Parathyroid adenoma (tissue), 2 donors: Measurements from ENCODE around the gene MAD2L1.

Experiments used
- H2AFZ ChIP-seq: fragments of 300-600 bp; sonication (generic); one replicate; pipeline ENCODE4 v1.7.0; 2017; ENCODE audit warnings: antibody characterized with exemption, mild to moderate bottlenecking
- H3K27ac ChIP-seq: fragments of 300-600 bp; sonication (generic); one replicate; pipeline ENCODE4 v1.7.0; 2017
- H3K27me3 ChIP-seq: fragments of 300-600 bp; sonication (generic); one replicate; pipeline ENCODE4 v1.7.0; 2017; ENCODE audit warnings: low read length; ENCODE audit not compliant: control insufficient read depth, insufficient read depth
- H3K36me3 ChIP-seq: fragments of 300-600 bp; sonication (generic); one replicate; pipeline ENCODE4 v1.7.0; 2017; ENCODE audit warnings: low read length; ENCODE audit not compliant: control insufficient read depth, insufficient read depth
- H3K4me1 ChIP-seq: fragments of 300-600 bp; sonication (generic); one replicate; pipeline ENCODE4 v1.7.0; 2017; ENCODE audit warnings: control low read depth
- H3K4me2 ChIP-seq: fragments of 300-600 bp; sonication (generic); one replicate; pipeline ENCODE4 v1.7.0; 2017; ENCODE audit warnings: low read length
- H3K4me3 ChIP-seq: fragments of 300-600 bp; sonication (generic); one replicate; pipeline ENCODE4 v1.7.0; 2017; ENCODE audit warnings: low read depth, low read length
- H3K79me2 ChIP-seq: fragments of 300-600 bp; sonication (generic); one replicate; pipeline ENCODE4 v1.7.0; 2017; ENCODE audit warnings: control low read depth
- H3K9ac ChIP-seq: fragments of 300-600 bp; sonication (generic); one replicate; pipeline ENCODE4 v1.7.0; 2017; ENCODE audit warnings: mild to moderate bottlenecking
- H3K9me3 ChIP-seq: fragments of 300-600 bp; sonication (generic); one replicate; pipeline ENCODE4 v1.7.0; 2017; ENCODE audit warnings: low read length; ENCODE audit not compliant: control insufficient read depth
- CTCF ChIP-seq: fragments of 300-600 bp; sonication (generic); IDR thresholded peaks from one replicate; pipeline ENCODE4 v1.7.0; 2017; ENCODE audit warnings: antibody characterized with exemption, mild to moderate bottlenecking
- donor health status: primary hyperparathyroidism.

MAD2L1 gene

GRCh38 chr4:120083152-120083551 lies 16.5 kb upstream of the MAD2L1 start:
- no peak for TF ChIP-seq CTCF
- no peaks in the 10 kb centered on the region for H3K36me3 ChIP-seq
- no peak overlapping the region for H3K9ac ChIP-seq
- no peaks in the 10 kb centered on the region for H3K27me3 ChIP-seq
- no peaks in the 10 kb centered on the region for H3K9me3 ChIP-seq
- H2AFZ ChIP-seq, result no peak overlapping the region
- H3K4me1 ChIP-seq, result no peaks in the 10 kb centered on the region
- H3K4me2 ChIP-seq, result no peak overlapping the region
- H3K79me2 ChIP-seq, result no peaks in the 10 kb centered on the region
- no peak overlapping the region for H3K4me3 ChIP-seq
- H3K27ac ChIP-seq, result no peak overlapping the region

- H3K79me2 ChIP-seq, result no peaks in the 10 kb centered on the region
- H3K9ac ChIP-seq, result no peak overlapping the region
- H3K4me3 ChIP-seq, result no peak overlapping the region
- no peak overlapping the region for H3K27ac ChIP-seq
- no peak overlapping the region for H2AFZ ChIP-seq
- no peaks in the 10 kb centered on the region for H3K36me3 ChIP-seq
- H3K4me1 ChIP-seq, result no peaks in the 10 kb centered on the region
- TF ChIP-seq CTCF, result no peak
- H3K9me3 ChIP-seq, result no peaks in the 10 kb centered on the region
- H3K27me3 ChIP-seq, result no peaks in the 10 kb centered on the region
- no peak overlapping the region for H3K4me2 ChIP-seq
Observed at GRCh38 chr4:120082251-120082650, 15.6 kb upstream of the MAD2L1 start.

- H3K27me3 ChIP-seq, result no peaks in the 10 kb centered on the region
- no peaks in the 10 kb centered on the region for H3K36me3 ChIP-seq
- no peak overlapping the region for H3K9ac ChIP-seq
- no peak overlapping the region for H3K4me2 ChIP-seq
- no peaks in the 10 kb centered on the region for H3K9me3 ChIP-seq
- H3K4me1 ChIP-seq, result no peaks in the 10 kb centered on the region
- TF ChIP-seq CTCF, result no peak
- no peaks in the 10 kb centered on the region for H3K79me2 ChIP-seq
- no peak overlapping the region for H2AFZ ChIP-seq
- H3K27ac ChIP-seq, result no peak overlapping the region
- H3K4me3 ChIP-seq, result no peak overlapping the region
Observed at GRCh38 chr4:120081726-120082125, 15.1 kb upstream of the MAD2L1 start.

GRCh38 chr4:120080533-120080932 lies 13.9 kb upstream of the MAD2L1 start:
- H3K79me2 ChIP-seq, result no peaks in the 10 kb centered on the region
- no peaks in the 10 kb centered on the region for H3K27me3 ChIP-seq
- H3K9me3 ChIP-seq, result no peaks in the 10 kb centered on the region
- H3K4me3 ChIP-seq, result no peak overlapping the region
- no peak overlapping the region for H2AFZ ChIP-seq
- H3K9ac ChIP-seq, result no peak overlapping the region
- H3K27ac ChIP-seq, result no peak overlapping the region
- H3K4me2 ChIP-seq, result no peak overlapping the region
- no peak for TF ChIP-seq CTCF
- H3K4me1 ChIP-seq, result no peaks in the 10 kb centered on the region
- H3K36me3 ChIP-seq, result no peaks in the 10 kb centered on the region

- Histone ChIP-seq H2AFZ (no peak overlapping the region), H3K36me3 (no peaks in the 10 kb centered on the region), H3K4me3 (no peak overlapping the region), H3K4me2 (no peak overlapping the region), H3K9ac (no peak overlapping the region), H3K79me2 (no peaks in the 10 kb centered on the region), H3K9me3 (no peaks in the 10 kb centered on the region), H3K27me3 (no peaks in the 10 kb centered on the region), H3K4me1 (no peaks in the 10 kb centered on the region), H3K27ac (no peak overlapping the region)
- TF ChIP-seq CTCF, result no peak
Observed at GRCh38 chr4:120079839-120080520, 13.3 kb upstream of the MAD2L1 start.
